HFF-Myc (cell line): ENCODE data around the gene MPDZ.

Experiments
- DNase-seq: peaks from one replicate; pipeline ENCODE4 v3.0.0-alpha.2; 2011; ENCODE audit warnings: low read depth; ENCODE audit errors: extremely low read depth
- H3K4me3 ChIP-seq: replicated peaks from 2 replicates; pipeline ENCODE4 v1.5.1; 2011; ENCODE audit warnings: low read depth, mild to moderate bottlenecking, control low read depth, low read length
- TF ChIP-seq, protein P1 (sequence below): IDR thresholded peaks from 2 replicates; pipeline ENCODE4 v1.5.1; 2012; ENCODE audit warnings: mild to moderate bottlenecking, low read depth, low read length, control low read depth; ENCODE audit errors: missing control alignments

MPDZ gene

DNA sequence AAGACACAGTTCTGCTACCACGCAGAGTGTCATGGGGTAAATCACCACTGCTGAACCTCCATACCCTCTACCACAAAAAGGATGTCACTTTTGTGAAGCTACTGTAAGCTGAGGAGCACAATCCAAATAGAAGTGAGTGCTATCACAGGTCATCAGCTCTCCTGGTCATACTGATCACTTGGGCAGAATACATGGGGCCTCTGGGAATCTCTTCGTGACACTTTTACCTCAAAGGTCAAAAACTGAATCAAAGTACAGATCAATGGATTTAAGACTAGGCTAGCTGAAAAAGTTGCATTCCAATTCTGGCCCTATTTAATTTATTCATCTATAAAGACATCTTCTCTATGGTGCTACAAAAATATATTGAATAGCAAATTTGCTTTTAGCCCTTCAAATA is 115.5 kb downstream of the MPDZ start:
- H3K4me3 ChIP-seq = no peak overlapping the region
- TF ChIP-seq, protein P1, sequence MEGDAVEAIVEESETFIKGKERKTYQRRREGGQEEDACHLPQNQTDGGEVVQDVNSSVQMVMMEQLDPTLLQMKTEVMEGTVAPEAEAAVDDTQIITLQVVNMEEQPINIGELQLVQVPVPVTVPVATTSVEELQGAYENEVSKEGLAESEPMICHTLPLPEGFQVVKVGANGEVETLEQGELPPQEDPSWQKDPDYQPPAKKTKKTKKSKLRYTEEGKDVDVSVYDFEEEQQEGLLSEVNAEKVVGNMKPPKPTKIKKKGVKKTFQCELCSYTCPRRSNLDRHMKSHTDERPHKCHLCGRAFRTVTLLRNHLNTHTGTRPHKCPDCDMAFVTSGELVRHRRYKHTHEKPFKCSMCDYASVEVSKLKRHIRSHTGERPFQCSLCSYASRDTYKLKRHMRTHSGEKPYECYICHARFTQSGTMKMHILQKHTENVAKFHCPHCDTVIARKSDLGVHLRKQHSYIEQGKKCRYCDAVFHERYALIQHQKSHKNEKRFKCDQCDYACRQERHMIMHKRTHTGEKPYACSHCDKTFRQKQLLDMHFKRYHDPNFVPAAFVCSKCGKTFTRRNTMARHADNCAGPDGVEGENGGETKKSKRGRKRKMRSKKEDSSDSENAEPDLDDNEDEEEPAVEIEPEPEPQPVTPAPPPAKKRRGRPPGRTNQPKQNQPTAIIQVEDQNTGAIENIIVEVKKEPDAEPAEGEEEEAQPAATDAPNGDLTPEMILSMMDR = no peak
- no peak for DNase-seq

DNA sequence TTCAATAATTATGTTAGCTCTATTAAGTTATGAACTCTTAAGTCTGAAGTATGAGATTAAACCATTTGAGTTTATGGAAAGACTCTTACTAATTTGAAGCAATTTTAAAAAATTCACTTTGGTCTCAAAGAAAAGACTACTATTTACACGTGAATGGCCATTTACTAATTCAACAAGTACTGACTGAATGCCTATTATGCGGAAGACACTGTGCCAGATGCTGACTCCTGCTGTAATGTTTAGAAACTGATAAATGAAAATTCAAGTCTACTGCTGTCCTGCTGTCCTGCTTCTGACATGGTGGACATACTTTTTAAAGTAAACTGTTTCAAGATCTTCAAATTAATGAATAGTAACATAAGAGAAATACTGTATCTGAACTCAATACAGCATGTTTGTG is 116.2 kb downstream of the MPDZ start:
- H3K4me3 ChIP-seq = no peak overlapping the region
- no peak for DNase-seq
- TF ChIP-seq, protein P1 = no peak

DNA sequence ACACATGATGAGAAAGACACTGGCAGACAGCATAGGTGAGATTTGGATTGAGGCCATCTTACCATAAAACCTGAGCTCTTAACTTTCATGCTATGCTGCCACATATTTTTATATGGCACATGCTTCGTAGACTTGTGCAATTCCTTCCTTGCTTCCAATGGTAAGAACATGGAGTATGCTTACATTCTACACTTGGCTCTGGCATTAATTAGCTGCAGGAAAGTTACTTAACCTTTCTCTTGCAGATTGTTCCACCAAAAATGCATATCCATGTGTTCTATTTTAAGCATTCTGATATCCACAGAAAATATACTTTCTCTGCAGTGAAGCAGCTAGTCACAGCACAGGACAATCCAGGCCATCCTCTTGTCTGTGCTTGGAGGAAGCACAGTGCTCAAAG is 119.4 kb downstream of the MPDZ start:
- H3K4me3 ChIP-seq = no peak overlapping the region
- TF ChIP-seq, protein P1 = no peak
- DNase-seq = no peak

DNA sequence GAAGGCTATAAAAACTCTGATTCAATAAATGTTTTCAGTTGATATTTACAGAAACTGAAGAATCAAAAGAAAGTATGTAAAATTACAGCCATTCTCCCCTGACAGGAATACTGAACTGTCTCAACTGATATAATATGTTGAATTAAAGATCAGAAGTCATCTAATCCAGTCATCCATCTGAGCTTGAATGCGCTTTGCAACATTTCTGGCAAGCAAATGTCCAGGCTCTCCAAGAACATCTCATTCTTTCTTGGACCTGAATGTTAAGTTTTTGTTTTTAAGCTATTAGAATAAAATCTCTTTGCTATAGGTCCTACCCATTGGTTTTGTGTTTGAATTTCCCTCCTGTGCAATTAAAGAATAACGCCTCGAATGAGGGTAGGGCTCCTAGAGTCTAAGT is 120.5 kb downstream of the MPDZ start:
- H3K4me3 ChIP-seq = no peak overlapping the region
- TF ChIP-seq, protein P1 = no peak
- DNase-seq = no peak

DNA sequence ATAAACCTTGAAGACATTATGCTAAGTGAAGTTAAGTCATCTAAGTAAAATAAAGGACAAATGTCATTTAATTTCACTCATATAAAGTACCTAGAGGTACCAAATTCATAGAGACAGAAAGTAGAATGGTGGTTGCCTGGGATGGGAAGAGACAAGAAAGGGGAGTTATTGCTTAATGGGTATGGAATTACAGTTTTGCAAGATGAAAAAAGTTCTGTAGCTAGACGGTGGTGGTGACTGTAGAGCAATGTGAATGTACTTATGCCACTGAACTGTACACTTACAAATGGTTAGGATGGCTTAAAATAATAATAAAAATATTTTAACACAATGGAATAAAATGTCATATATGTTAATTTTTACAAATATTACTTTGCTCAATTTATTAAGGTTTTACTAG is 128.0 kb downstream of the MPDZ start:
- no peak overlapping the region for H3K4me3 ChIP-seq
- TF ChIP-seq, protein P1 = no peak
- DNase-seq = no peak

DNA sequence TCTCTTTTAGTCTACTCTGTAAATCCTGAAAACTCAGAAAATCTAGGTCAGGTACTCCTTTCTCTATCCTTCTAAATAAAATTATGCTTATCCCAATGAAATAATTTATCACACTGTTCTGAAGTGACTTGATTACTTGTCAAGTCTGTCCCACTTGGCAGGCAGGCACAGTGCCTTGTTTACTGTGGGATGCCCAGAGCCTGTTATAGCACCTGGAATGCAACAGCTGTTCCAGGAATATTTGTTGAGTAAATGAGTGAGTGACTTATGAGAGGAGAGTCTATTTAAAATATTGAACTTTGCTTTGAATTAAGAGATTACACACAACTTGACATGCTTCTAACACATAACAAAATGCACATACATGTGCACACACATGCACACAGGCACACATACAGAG is 130.0 kb downstream of the MPDZ start:
- TF ChIP-seq, protein P1 = no peak
- no peak overlapping the region for H3K4me3 ChIP-seq
- DNase-seq = no peak

DNA sequence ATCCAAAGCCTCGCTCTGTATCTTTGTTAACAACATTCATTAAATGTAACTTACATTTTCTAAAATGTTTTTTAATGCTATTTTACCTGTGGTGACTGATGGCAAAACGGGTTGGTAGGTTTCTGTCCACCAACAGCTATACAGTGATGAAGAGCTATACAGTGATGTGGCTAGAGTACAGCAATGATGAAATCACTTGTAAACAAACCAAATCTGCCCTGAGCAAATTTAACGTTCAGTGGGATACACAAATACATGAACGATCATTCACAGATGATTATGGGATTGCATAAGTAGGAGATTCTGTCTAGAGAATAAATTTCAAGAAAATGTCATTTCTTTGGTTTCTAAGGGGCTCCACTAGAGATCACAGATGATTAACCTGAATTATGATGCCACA is 132.7 kb downstream of the MPDZ start:
- TF ChIP-seq, protein P1 = no peak
- no peak overlapping the region for H3K4me3 ChIP-seq
- no peak for DNase-seq
